CD8-positive, alpha-beta memory T cell (primary cell): ENCODE data around the gene SUPT5H. TPM values are rescaled to one million over a fixed set of nuclear protein-coding genes. Genes with fewer than 3 reads are reported as not detected.

Source experiments
- CTCF ChIA-PET: fragments of 350-600 bp; sonication (Branson Sonifier 250); formaldehyde crosslinking; loops from one replicate; lab custom pipeline; 2021; ENCODE audit warnings: antibody characterized with exemption; lab: Charles Lee
- POLR2A ChIA-PET: fragments of 350-600 bp; sonication (Branson Sonifier 250); formaldehyde crosslinking; loops from one replicate; lab custom pipeline; 2021; ENCODE audit warnings: antibody characterized with exemption; lab: Charles Lee
- DNase-seq, 5 donors: peaks; one replicate each; pipeline versions ENCODE4 v3.0.0 to v3.0.0-alpha.2; 2020 to 2022; ENCODE audit warnings: mixed read lengths in 1 of 5
- H3K27ac ChIP-seq: one replicate; pipeline ENCODE4 v1.7.0; 2013; ENCODE audit warnings: low read depth, mild to moderate bottlenecking, low read length, moderate library complexity
- H3K27me3 ChIP-seq: 2 replicates; pipeline ENCODE4 v1.7.0; 2013; ENCODE audit warnings: low read length, mild to moderate bottlenecking; ENCODE audit not compliant: insufficient read depth, poor library complexity, severe bottlenecking
- H3K36me3 ChIP-seq: 2 replicates; pipeline ENCODE4 v1.7.0; 2013; ENCODE audit warnings: mild to moderate bottlenecking, low read length, moderate library complexity; ENCODE audit not compliant: insufficient read depth
- H3K4me1 ChIP-seq: 2 replicates; pipeline ENCODE4 v1.7.0; 2013; ENCODE audit warnings: mild to moderate bottlenecking, low read length, moderate library complexity; ENCODE audit not compliant: insufficient read depth
- H3K4me3 ChIP-seq: 2 replicates; pipeline ENCODE4 v1.7.0; 2013; ENCODE audit warnings: mild to moderate bottlenecking, low read length
- H3K9me3 ChIP-seq: 2 replicates; pipeline ENCODE4 v1.7.0; 2013; ENCODE audit warnings: mild to moderate bottlenecking, low read length
- H3K27ac Mint-ChIP-seq, 8 donors: one replicate each; pipeline ENCODE4 v1.8.0; 2020 to 2021; ENCODE audit warnings: mixed read lengths in 8 of 8, mild to moderate bottlenecking in 6 of 8, inconsistent platforms in 3 of 8, moderate library complexity in 3 of 8
- H3K27me3 Mint-ChIP-seq, 2 donors: one replicate each; pipeline ENCODE4 v1.8.0; 2020 to 2021; ENCODE audit warnings: mixed read lengths in 2 of 2, mild to moderate bottlenecking in 1 of 2, moderate library complexity in 1 of 2
- H3K36me3 Mint-ChIP-seq, 3 donors: one replicate each; pipeline ENCODE4 v1.8.0; 2020 to 2021; ENCODE audit warnings: mixed read lengths in 3 of 3, inconsistent platforms in 1 of 3, mild to moderate bottlenecking in 1 of 3
- H3K4me1 Mint-ChIP-seq, 3 donors: one replicate each; pipeline ENCODE4 v1.8.0; 2020 to 2021; ENCODE audit warnings: mixed read lengths in 3 of 3, inconsistent platforms in 1 of 3, mild to moderate bottlenecking in 1 of 3
- H3K4me3 Mint-ChIP-seq, 7 donors: one replicate each; pipeline ENCODE4 v1.8.0; 2020 to 2021; ENCODE audit warnings: mixed read lengths in 7 of 7, mild to moderate bottlenecking in 6 of 7, moderate library complexity in 4 of 7, inconsistent platforms in 2 of 7
- H3K9me3 Mint-ChIP-seq, 5 donors: one replicate each; pipeline ENCODE4 v1.8.0; 2020 to 2022; ENCODE audit warnings: mixed read lengths in 5 of 5, mild to moderate bottlenecking in 3 of 5, moderate library complexity in 2 of 5, inconsistent platforms in 1 of 5
- polyA plus RNA-seq: library from polyadenylated mRNA; unstranded; fragments of 300-500 nt; fragmentation: Illumina TruSeq; gene quantifications from one replicate; pipeline ENCODE4 v1.2.3, GENCODE V29; 2021
- total RNA-seq, 2 experiments: library from RNA; stranded (reverse); gene quantifications; one replicate each; pipeline ENCODE4 v1.2.3, GENCODE V29; 2021

SUPT5H gene
- total and polyA plus RNA-seq, 3 experiments from 2014 or later, result 115 to 196 (median 190) TPM

DNA sequence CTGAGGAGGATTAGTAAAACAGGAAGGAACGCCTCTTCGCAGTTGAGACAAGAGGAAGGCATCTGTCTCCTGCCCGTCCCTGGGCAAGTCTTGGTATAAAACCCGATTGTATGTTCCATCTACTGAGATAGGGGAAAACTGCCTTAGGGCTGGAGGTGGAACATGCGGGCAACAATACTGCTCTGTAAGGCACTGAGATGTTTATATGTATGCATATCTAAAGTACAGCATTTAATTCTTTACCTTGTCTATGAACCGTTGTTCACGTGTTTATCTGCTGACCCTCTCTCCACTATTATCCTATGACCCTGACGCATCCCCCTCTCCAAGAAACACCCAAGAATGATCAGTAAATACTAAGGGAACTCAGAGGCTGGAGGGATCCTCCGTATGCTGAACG, 34.5 kb downstream of the SUPT5H start:
- no peaks in the 10 kb centered on the region for H3K9me3 Mint-ChIP-seq
- Histone ChIP-seq H3K9me3 (no peaks in the 10 kb centered on the region), H3K4me1 (peaks cover 18% of the 10 kb centered on the region), H3K27ac (peak overlapping the region; percentile 85), H3K4me3 (peak overlapping the region; percentile 97), H3K27me3 (no peaks in the 10 kb centered on the region), H3K36me3 (peaks cover 12% of the 10 kb centered on the region)
- peak overlapping the region; percentile 80 to 96 (median 92) for H3K4me3 Mint-ChIP-seq
- DNase-seq, result no peak
- peak overlapping the region; percentile 75 to 97 (median 94) for H3K27ac Mint-ChIP-seq
- ChIA-PET POLR2A (interaction anchor here (0.9 kb wide), 1 partner anchor 53 kb away, joined by 4 read pairs; the partner anchor contains the start of gene EID2B), CTCF (interaction anchor here (0.8 kb wide), 1 partner anchor 138 kb away, joined by 3 read pairs; the partner anchor contains the start of gene SAMD4B)
- peaks cover 25 to 27% (median 26%) of the 10 kb centered on the region in 3 donors for H3K4me1 Mint-ChIP-seq
- peaks cover 0 to 35% (median 5%) of the 10 kb centered on the region in 3 donors for H3K36me3 Mint-ChIP-seq
- H3K27me3 Mint-ChIP-seq, result no peaks in the 10 kb centered on the region

DNA sequence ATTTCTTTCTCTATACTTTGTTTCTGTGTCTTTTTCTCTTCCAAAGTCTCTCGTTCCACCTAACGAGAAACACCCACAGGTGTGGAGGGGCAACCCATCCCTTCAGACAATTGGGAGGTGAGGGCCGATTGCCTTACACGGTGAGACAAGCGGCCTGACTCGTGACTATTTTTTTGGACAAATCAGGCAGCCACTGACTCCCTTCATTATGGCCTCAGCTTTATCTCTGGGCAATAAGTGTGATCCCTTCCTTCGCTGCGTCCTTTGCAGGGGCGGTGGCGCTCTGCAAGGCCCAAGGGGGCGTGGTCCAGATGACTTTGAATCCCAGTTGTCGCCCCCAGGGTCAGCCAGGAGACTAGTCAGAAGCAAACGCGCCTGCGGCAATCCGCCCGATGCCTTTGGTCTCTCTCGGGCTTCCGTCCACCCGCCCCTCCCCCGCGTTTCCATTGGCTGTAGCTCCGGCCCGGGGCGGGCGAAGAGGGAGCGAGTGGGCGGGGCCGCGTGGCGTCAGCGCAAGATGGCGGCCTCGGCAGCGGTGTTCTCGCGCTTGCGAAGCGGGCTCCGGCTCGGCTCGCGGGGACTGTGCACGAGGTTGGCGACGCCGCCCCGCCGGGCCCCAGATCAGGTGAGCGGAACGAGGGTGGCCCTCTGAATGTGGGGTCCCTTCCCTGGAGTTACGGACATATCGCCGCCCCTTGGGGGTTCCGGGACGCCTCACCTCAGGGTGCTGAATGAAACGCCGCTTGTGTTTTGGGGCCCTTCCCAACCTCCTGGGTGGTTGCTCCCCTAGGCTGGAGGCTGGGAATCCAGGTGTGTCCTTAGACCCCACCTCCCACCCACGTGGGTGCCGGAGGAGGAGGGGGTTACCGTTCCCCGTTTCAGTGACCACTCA, 35.2 kb downstream of the SUPT5H start, which contains the start of gene TIMM50:
TSS of gene TIMM50 (plus strand) at position 502 of the 892 bp plus-strand sequence. CDS start at position 518, 16 bp downstream.
- POLR2A ChIA-PET, result interaction anchor here (0.6 to 2.1 kb wide), 5 partner anchors 35 to 369 kb away, joined by 3 to 8 read pairs (median 4); partner anchors contain the start of genes EID2B, PLEKHG2 and SUPT5H
- CTCF ChIA-PET, result interaction anchor here (0.8 kb wide), 1 partner anchor 138 kb away, joined by 3 read pairs; the partner anchor contains the start of gene SAMD4B
- Mint-ChIP-seq H3K27ac (peak within 1 kb of the TSS; percentile 75 to 98 (median 95)), H3K36me3 (peaks cover 0 to 35% (median 5%) of the 10 kb centered on the region in 3 donors), H3K27me3 (no peaks in the 10 kb centered on the region), H3K9me3 (no peaks in the 10 kb centered on the region), H3K4me3 (peak within 1 kb of the TSS; percentile 80 to 96 (median 92)), H3K4me1 (peaks cover 25 to 27% (median 26%) of the 10 kb centered on the region in 3 donors)
- H3K4me1 ChIP-seq, result peaks cover 18% of the 10 kb centered on the region
- H3K27ac ChIP-seq, result peak within 1 kb of the TSS; percentile 85
- H3K9me3 ChIP-seq, result no peaks in the 10 kb centered on the region
- H3K4me3 ChIP-seq, result peak within 1 kb of the TSS; percentile 97
- H3K36me3 ChIP-seq, result peaks cover 15% of the 10 kb centered on the region
- H3K27me3 ChIP-seq, result no peaks in the 10 kb centered on the region
- peak; percentile 92 to 97 (median 97) for DNase-seq

DNA sequence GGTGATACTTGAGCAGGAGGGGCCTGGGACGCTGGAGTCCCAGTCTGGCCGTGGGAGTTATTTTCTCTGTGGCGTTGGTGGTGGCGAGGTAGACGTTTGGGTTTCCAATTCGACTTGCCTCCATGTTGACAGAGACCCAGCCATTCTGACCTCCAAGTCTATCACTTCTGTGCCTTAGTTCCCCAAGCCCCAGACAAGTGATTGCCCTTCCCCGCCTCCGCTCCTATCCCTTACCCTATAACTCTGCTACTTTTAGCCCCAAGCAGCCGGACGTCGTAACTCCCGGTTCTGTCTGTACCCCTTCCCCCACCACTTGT, 35.8 kb downstream of the SUPT5H start:
- Mint-ChIP-seq H3K4me3 (peak overlapping the region; percentile 80 to 96 (median 92)), H3K27me3 (no peaks in the 10 kb centered on the region), H3K4me1 (peaks cover 25 to 27% (median 26%) of the 10 kb centered on the region in 3 donors), H3K27ac (peak overlapping the region; percentile 65 to 98 (median 88)), H3K9me3 (no peaks in the 10 kb centered on the region), H3K36me3 (peaks cover 0 to 36% (median 5%) of the 10 kb centered on the region in 3 donors)
- Histone ChIP-seq H3K27ac (peak overlapping the region; percentile 85), H3K4me1 (peaks cover 18% of the 10 kb centered on the region), H3K36me3 (peaks cover 15% of the 10 kb centered on the region), H3K4me3 (peak overlapping the region; percentile 97), H3K9me3 (no peaks in the 10 kb centered on the region), H3K27me3 (no peaks in the 10 kb centered on the region)
- POLR2A ChIA-PET, result interaction anchor here (0.6 to 2.1 kb wide), 4 partner anchors 36 to 370 kb away, joined by 3 to 8 read pairs (median 4); partner anchors contain the start of genes PLEKHG2 and SUPT5H
- DNase-seq, result no peak
- CTCF ChIA-PET, result no interaction called here

DNA sequence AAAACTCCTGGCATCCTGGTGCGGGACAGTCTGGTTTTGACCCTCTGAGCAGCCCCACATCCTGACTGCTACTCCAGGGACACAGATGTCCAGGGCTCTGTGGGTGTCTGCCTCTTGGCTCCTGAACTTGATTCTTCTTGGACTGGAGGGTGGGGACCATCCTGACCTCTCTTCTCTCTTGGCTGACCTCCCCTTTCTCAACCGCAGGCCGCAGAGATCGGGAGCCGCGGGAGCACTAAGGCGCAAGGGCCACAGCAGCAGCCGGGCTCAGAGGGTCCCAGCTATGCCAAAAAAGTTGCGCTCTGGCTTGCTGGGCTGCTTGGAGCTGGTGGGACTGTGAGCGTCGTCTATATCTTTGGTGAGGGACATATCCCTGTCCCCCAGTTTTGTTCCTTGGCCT, 36.3 kb downstream of the SUPT5H start:
- Histone ChIP-seq H3K27me3 (no peaks in the 10 kb centered on the region), H3K4me3 (peak overlapping the region; percentile 97), H3K4me1 (peaks cover 18% of the 10 kb centered on the region), H3K9me3 (no peaks in the 10 kb centered on the region), H3K27ac (peak overlapping the region; percentile 85), H3K36me3 (peaks cover 12% of the 10 kb centered on the region)
- Mint-ChIP-seq H3K36me3 (peaks cover 0 to 36% (median 4%) of the 10 kb centered on the region in 3 donors), H3K4me1 (peaks cover 25 to 28% (median 28%) of the 10 kb centered on the region in 3 donors), H3K9me3 (no peaks in the 10 kb centered on the region), H3K27ac (peak overlapping the region in 7 of 8 donors; percentile 65 to 98 (median 91)), H3K27me3 (no peaks in the 10 kb centered on the region), H3K4me3 (peak overlapping the region; percentile 80 to 96 (median 92))
- CTCF ChIA-PET, result no interaction called here
- no peak for DNase-seq
- POLR2A ChIA-PET, result interaction anchor here (2.1 kb wide), 1 partner anchor 36 kb away, joined by 8 read pairs; the partner anchor contains the start of gene SUPT5H

DNA sequence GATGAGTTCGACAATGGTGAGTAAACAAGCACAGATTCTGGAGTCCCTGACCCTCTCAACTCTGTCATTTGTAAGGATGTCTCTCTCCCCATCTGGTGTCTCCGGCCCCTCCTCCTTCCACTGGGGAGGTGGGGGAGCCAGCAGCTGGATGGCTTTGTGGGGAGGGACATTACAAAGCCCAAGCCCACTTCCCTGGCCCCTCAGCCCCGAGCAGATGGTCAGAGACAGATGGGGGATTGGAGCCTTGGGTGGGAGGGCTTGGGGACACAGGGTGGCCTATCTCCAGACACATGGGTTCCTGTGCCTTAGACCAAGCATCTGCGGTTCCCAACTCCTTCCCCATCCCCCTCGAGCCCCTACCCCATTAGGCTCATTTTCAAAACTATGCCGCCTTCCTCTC, 37.8 kb downstream of the SUPT5H start:
- no peaks in the 10 kb centered on the region for H3K27me3 ChIP-seq
- POLR2A ChIA-PET, result interaction anchor here (0.6 kb wide), 1 partner anchor 1316 kb away, joined by 3 read pairs; the partner anchor contains the start of gene EGLN2
- CTCF ChIA-PET, result interaction anchor here (2.8 kb wide), 1 partner anchor 8 kb away, joined by 9 read pairs; no protein-coding TSS in a partner anchor
- no peak for DNase-seq
- H3K4me3 ChIP-seq, result no peak overlapping the region
- H3K36me3 ChIP-seq, result peaks cover 18% of the 10 kb centered on the region
- Mint-ChIP-seq H3K27me3 (no peaks in the 10 kb centered on the region), H3K9me3 (no peaks in the 10 kb centered on the region), H3K4me3 (peak overlapping the region in 6 of 7 donors; percentile 39 to 73 (median 44)), H3K36me3 (peaks cover 0 to 43% (median 9%) of the 10 kb centered on the region in 3 donors), H3K4me1 (peaks cover 25 to 31% (median 29%) of the 10 kb centered on the region in 3 donors), H3K27ac (peak overlapping the region in 3 of 8 donors; percentile 19 to 58 (median 52))
- H3K9me3 ChIP-seq, result no peaks in the 10 kb centered on the region
- peaks cover 18% of the 10 kb centered on the region for H3K4me1 ChIP-seq
- no peak overlapping the region for H3K27ac ChIP-seq

DNA sequence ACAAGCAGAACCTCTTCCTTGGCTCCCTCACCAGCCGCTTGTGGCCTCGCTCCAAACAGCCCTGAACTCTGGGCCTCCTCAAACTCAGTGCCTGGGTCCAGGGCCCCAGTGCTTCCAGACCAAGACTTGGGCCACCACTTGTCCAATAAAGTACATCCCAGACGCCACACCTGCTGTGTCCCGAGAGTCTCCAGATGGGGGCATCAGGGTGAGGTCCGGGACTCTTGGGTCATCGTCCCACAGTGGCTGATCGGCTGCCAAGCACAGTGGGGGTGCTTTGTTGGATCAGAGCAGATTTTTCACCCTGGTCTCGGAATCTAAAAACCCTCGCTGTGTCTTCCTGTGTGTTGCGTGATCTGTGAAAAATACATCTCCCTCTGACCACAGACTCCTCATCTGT, 44.4 kb downstream of the SUPT5H start:
- no peak overlapping the region for H3K27ac ChIP-seq
- peaks cover 38% of the 10 kb centered on the region for H3K36me3 ChIP-seq
- DNase-seq, result no peak
- ChIA-PET POLR2A (no interaction called here), CTCF (no interaction called here)
- Mint-ChIP-seq H3K4me3 (no peak overlapping the region), H3K27me3 (no peaks in the 10 kb centered on the region), H3K4me1 (peaks cover 0 to 4% (median 3%) of the 10 kb centered on the region in 3 donors), H3K36me3 (peaks cover 0 to 57% (median 10%) of the 10 kb centered on the region in 3 donors), H3K9me3 (no peaks in the 10 kb centered on the region), H3K27ac (no peak overlapping the region)
- no peaks in the 10 kb centered on the region for H3K4me1 ChIP-seq
- H3K27me3 ChIP-seq, result no peaks in the 10 kb centered on the region
- no peaks in the 10 kb centered on the region for H3K9me3 ChIP-seq
- no peak overlapping the region for H3K4me3 ChIP-seq

DNA sequence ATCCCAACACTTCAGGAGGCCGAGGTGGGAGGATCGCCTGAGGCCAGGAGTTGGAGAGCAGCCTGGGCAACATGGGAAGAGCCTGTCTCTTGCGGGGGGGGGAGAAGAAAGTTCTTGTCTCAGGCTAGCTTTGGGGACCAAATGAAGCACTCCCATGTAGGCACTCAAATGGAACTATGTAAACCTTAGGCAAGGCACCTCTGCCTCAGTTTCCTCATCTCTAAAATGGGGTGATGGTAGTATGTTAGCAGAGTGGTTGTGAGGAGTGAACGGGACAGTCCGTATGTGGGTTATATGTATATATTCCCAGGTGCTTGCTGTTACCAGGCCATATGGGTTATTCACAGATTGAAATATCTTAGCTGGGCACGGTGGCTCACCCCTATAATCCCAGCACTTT, 46.8 kb downstream of the SUPT5H start:
- no peak overlapping the region for H3K27ac ChIP-seq
- no peaks in the 10 kb centered on the region for H3K9me3 ChIP-seq
- Mint-ChIP-seq H3K9me3 (no peaks in the 10 kb centered on the region), H3K4me1 (no peaks in the 10 kb centered on the region), H3K27ac (no peak overlapping the region), H3K27me3 (peaks cover 6 to 9% of the 10 kb centered on the region in 2 donors), H3K4me3 (no peak overlapping the region), H3K36me3 (peaks cover 0 to 37% (median 6%) of the 10 kb centered on the region in 3 donors)
- peaks cover 24% of the 10 kb centered on the region for H3K36me3 ChIP-seq
- no peak overlapping the region for H3K4me3 ChIP-seq
- no peak for DNase-seq
- POLR2A ChIA-PET, result interaction anchor here (0.5 kb wide), 1 partner anchor 38 kb away, joined by 3 read pairs; no protein-coding TSS in a partner anchor
- no peaks in the 10 kb centered on the region for H3K4me1 ChIP-seq
- CTCF ChIA-PET, result interaction anchor here (1.7 kb wide), 1 partner anchor 11 kb away, joined by 6 read pairs; no protein-coding TSS in a partner anchor
- no peaks in the 10 kb centered on the region for H3K27me3 ChIP-seq
